NCI-H345 (cell line): ENCODE data around the gene HOXB7.

Experiments used
- DNase-seq: peaks from one replicate; lab custom pipeline; 2025; lab: John Stamatoyannopoulos, UW

HOXB7 gene

DNA sequence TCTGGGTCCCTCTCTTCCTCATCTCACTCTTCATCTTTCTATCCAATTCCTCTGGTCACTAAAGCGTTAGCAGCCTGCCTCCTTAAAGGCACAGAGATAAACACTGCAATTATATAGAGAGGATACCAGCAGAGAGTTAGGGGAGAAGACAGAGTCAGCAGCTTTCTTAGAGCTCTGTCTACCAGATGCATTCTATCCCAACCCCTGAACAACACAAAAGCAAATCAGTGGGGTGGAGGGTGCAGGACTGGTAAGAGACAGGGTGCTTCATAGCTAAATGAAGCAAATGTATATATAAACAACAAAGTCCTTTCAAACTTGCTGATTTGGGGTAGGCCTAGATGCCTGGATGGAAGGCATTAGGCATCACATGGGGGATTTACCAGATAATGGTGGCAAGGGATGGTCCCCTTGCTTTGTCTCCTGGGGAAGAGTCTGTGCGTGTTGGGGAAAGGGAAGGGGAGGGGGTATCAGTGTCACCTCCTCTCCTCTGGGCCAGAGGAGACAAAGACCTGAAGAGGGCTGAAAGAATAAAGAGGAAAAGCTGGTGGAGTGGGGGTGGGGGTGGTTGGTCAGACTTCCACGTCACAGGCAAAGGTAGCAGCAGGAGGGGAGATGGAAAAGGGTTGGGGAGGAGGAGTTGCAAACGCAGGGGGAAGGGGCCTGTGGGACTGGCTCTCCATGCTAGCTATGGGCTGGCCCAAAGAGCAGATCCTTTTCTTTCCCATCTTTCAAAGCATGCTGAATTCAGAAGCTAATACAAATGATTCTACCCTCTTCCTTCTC is 44.7 kb downstream of the HOXB7 start:
- DNase-seq = no peak

DNA sequence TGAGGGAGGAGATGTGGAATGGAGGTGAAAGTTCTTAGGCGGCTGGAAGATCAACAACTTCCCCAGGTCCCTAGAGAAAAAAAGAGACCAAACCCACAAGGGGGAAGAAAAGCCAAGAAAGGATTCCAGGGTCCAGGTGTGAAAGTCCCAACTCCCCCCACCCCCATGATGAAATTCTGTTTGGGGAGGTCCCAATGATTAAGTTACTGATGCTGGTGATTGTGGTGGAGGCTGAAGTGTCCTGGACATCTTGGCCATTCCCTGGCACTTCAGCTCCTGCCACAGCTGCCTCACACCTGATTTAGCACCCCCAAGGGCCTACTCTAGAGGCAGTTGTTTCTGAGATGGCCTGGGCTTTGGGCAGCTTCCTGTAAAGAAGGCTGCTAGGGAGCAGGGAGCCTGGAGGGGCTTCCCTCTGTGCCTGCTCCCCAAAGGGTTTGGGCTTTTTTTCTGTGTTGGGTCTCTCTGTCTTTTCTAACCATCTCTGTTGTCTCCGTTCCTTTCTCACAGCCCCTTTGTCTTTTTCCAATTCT is 45.7 kb downstream of the HOXB7 start:
- DNase-seq = no peak

DNA sequence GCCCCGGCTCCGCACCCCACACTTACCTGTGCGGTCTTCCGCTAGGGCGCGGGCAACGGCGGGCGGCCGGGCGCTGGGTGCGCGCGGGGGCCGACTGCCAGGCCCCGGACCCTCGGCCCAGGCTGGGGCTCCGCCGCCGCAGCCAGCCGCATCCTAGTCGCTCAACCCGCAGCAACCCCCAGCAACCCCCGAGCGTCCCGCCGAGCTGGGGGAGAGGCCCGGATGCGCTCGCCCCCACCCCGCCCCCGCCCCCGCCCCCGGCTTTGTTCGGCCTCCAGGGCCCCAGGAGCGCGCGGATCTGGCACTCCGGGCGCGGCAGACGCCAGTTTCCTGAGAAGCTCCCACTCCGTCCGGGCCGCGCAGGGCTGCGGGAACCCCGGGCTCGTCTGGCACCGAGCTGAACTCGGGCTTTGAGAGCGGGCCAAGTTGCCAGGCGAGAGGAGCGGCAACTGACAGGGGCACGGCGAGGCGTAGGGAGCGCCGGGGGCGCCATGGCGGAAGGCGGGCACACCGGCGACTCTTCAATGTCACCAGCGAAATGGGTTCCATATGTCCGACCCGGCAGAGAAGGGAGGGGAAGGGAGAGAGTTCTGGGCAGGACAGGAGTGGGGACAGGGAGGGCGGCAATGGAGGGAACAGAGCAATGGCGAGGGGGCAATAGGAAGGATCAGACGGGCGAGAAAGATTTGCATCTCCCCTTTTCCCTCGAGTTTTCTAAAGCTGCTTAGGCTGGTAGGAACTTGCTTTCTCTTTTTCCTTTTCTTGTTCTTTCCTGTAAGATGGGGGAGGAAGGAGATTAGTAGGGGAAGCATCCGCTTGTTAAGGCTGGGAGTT is 46.4 kb downstream of the HOXB7 start:
- DNase-seq = no peak

DNA sequence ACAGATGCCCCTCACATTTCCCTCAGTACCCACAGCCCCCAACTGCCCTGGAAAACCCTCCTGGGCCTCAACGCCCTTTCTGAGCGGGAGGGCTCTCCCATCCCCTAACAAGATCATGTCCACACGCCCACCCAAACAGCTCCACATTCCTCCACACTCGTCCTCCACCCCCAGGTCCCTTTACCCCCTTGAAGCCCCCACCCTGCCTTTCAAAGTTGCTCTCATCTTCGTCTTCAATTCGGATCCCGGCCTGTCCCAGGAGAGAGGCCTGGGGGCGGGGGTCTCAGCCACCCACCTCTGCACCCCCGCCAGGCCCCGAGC is 47.0 kb downstream of the HOXB7 start:
- DNase-seq = no peak

DNA sequence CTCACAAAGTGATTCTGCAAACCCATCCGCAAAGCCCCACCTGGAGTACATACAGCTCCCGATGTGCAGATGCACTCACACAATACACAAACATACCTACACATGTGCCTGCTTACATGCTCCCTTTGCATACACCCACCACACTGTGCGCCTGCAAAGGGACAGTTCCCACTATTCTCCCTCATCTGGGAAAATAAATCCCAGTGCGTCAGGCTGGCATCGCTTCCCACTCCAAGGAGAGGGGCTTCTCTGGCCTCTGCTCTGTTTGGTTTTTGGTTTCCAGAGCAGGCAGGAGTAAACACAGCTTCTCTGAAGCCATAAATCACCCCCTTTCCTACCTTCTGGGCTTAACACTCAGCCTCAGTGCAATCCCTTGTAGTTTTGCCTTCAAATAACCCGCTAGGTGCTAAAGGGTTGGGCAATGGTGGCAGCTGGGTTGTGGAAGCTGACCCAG is 47.4 kb downstream of the HOXB7 start:
- DNase-seq = no peak

DNA sequence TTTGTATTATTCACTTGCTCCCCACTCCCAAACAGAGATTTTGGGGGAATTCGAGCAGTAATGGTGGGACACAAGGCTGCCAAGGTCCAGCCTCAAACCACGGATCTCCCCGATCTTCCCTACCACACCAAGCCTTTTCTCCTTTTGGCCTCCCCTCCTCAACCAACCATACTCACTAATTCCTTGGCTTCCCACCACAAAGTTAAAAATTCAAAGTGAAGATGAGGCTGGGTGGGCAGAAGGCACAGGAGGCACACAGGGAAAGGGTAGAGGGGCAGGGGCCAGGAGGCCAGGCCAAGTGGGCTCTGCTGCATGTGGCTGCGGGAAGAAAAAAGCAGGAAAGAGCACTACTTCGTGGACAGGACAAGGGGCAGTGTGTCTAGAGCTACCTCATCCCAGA is 47.9 kb downstream of the HOXB7 start:
- no peak for DNase-seq

DNA sequence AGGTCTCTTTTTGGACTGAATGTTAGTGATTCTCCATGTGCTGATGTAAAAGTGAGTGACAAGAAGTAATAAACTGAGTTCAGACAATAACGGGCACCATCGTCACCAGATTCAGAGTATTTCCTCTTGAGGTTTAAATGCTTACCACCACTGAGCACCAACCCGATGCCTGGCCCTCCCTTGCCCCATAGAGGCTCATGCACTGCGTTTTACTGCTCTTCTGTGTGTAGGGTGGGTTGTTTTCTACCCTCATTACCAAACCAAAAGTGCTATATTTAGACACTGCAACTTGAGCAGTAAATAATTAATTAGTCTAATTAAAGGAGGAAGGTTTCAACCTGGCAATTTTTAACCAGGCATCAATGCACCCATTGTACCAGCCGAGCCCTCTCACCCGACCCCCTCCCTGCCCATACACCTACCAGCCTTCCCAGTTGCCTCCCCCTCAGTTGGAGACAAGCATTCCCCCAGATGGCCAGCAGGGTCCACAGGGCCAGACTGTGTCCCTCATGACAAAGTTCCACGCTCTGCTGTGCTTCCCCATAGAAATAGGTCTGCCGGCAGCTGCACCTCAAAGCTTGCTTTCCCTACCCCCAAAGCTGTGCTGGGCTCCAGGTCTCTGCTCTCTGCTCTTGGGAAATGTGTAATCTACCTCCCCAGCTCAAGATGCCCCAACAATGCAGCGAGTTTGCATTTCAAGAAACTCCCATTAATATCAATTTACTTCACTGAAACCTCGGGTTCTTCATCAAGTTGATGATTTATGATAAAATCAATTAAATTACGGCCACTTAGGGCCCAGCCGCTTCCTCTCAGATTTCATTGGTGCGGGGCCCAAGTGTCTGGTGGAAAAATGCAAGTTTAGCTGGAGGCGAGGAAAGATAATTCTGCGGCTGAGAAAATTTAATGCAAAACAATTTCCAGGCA is 48.7 kb downstream of the HOXB7 start:
- no peak for DNase-seq

DNA sequence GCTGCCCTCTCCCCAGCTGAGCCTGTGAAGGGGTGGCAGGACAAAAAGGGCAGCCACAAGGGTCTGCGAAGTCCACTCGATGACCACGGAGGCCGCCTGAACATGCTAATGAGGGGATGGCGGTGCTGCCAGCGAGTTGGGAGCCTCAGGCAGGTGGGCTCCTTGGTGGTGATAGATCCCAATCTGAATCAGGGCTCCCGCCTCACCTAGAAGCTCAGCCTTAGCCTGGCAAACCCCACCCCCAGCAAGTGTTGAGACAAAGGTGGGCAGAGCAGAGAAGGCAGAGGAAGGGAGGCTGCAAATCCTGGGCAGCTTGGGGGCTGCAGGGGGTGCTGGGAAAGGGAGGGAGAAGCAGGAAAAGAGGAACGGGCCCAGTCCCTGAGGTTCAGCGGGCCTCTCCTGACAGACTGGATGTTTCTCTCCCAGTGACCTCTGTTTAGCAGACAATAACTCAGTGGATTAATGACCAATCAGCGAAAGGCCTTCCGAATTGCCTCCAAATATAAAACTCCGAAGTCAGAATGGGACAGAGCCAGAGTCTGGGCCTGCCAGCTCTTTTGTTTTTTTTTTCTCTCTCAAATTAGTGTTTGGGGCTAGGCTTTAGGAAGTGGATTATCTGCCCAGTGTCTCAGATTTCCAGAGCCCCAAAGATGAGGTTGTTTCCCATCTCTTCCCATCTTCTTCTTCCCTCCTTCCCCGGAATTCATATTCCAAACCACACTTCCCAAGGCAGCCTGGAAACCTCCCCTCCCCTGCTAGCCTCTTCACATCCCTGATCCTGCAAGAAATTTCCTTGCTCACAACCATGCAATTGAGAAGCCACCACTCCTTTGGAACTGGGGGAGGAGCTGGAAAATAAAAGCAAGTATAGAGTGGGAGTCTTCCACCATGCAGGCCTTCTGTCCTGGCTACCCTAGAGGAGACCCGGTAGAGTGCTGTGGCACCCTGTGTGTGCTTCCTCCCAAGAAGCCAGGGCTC is 50.7 kb downstream of the HOXB7 start:
- DNase-seq = no peak

DNA sequence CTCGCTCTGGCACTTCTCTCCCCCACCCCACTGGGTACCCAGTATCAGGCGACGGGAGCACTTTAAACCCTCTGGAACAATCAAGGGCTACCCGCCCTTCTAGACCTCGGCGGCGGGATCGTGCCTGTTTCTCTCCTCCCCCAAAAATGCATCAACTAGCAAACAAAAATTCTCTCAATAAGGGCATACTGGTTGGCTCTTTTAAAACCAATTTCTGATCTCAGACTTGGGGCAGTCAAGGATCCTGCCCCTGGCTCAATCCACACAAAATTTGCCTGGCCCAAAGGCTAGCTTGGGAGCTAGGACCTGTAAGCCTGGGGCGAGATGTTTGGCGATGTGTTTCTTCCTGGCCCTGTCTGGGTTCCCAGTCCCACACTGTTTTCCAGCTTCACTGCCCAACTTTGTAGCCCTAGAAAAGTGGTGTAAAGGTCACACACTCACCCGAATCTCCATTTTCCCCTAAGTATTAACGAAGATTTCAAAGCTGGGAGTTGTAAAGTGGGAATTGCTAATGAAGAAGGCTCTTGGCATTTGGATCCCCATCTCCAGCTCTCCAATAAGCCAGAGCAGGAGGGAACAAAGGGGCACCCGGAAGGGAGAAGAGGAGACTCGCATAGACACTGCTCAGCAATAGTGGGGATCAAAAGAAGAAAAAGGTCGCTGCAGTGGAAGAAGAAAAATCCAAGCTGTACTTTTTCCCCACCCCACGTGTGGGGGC is 51.5 kb downstream of the HOXB7 start:
- DNase-seq = no peak

DNA sequence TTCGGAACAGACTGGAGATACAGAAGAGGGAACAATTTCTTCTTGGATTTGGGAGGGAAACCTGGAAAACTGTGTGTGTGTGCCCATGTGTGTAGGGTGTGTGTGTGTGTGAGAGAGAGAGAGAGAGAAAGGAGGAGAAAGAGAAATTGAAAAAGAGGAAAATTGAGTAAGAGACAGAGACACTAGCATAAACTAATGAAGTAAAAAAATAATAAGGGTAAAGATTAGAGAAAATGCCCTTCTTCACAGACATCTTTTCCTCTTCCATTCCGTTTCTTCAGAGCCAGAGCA is 52.0 kb downstream of the HOXB7 start:
- DNase-seq = no peak

DNA sequence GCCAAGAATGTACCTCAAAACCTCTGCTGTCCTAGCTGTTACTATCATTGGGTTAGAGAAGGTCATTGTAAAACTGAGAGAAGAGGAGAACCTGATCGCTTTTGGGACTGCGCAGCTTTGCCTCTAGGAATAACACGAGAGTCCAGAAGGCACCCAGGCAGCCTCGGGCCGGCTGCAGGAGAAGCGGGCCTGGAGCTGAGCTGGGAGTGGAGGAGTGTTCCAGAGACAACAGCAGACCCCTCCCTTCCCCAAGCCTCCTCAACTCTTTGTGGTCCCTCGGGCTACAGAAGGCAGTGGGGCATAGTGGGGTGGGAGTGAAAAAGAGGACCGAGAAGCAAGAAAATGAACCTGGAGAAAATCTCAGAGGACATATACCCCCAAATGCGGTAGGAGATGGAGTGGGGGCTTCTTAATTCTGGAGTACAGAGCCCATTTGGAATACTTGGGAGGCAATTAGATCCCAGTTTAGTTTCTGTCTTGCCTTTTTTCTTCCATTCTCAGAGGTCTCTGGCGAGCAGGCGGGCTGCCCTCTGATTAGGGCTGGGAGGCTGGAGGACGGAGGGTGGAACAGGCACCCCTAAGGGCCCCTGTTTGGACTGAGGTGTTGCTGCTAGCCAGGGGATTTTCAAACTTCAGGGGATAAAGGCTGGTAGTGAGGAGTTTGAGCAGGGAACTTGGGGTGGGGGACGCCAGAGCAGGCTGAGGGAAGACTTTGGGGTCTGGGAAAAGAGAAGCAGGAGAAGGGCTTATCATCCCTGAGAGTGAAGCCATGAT is 52.6 kb downstream of the HOXB7 start:
- no peak for DNase-seq
